Activated CD8-positive, alpha-beta memory T cell treated with anti-CD3 and anti-CD28 coated beads, Interleukin-2, amount 50 U/mL, for 4 hours (primary cell): Measurements from ENCODE around the gene TPPP2.
"Not testable (repeated sequence)": the region's sequence is repeated elsewhere in the genome, so short reads cannot be mapped to it uniquely, and the experiment has no call there.

Experiments used
- DNase-seq: peaks from one replicate; pipeline ENCODE4 v3.0.0-alpha.2; 2020

Gene TPPP2

DNA sequence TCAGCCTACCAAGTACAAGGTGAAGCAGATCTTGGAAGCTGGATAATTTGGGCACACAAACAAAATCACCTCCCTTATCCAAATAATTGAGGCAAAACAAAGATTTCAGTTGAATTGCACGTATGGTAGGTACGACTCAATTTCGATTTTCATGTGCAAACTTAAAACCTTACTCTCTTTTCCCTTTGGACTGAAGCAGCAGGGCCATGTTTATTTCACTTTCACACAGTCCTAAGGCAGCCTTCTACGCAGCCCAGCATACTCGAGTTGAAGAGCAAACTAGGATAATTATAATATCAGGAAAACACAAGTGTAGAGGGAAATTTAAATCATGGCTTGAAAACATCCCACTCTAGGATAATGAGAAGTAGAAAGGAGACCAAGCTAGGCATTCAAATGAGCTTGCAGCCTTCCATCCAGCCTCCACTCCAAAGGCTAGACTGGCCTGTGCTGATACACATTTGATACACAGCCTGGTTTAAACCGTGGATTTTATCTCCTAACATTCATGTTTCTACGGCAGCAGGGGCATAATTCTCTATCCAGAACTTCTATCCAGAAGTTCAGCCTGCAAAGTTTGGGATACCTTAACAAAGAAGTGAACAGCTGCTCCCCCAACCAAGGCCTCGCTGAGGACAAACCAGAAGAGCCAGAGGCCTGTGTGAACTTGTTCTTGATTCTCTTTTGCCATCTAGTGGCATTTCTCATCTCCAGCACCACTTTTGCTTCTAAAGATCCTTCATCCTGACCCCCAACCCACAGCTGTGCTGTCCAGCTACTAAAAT is 9.8 kb downstream of the TPPP2 start:
- DNase-seq, result no peak

DNA sequence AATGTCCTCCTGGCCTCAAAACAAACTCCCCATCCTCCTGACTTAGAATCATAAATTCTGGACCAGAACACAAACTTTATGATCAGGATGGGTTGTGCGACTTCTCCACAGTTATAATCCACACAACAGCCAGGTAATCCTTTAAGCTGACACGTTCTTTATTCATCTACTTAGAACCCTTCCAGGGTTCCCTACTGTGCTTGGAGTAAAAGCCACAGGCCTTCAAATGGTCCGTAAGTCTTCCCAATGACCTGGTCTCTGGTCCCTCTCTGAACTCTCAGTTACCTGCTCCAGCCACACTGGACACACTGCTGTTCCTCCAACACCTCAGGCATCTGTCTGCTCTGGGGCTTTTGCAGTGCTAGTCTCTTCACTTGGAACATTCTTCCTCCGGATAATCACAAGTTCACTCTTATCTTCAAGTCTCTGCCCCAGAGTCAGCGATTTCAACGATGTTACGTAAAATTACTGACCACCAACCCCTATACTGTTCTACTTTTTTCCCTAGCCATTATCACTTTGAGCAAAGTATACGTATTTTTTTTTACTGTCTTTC is 10.4 kb downstream of the TPPP2 start:
- DNase-seq, result no peak

DNA sequence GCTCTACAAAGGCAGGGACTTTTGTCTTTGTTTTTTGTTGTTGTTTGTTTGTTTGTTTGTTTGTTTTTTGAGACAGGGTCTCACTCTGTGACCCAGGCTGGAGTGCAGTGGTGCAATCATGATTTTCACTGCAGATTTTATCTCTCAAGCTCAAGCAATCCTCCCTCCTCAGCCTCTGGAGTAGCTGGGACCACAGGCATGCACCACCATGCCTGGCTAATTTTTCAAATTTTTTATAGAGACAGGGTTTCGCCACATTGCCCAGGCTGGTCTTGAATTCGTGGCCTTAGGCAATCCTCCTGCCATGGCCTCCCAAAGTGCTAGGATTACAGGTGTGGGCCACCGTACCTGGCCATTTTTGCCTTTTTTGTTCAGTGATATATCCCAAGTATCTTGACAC is 10.9 kb downstream of the TPPP2 start:
- not testable (repeated sequence) for DNase-seq

DNA sequence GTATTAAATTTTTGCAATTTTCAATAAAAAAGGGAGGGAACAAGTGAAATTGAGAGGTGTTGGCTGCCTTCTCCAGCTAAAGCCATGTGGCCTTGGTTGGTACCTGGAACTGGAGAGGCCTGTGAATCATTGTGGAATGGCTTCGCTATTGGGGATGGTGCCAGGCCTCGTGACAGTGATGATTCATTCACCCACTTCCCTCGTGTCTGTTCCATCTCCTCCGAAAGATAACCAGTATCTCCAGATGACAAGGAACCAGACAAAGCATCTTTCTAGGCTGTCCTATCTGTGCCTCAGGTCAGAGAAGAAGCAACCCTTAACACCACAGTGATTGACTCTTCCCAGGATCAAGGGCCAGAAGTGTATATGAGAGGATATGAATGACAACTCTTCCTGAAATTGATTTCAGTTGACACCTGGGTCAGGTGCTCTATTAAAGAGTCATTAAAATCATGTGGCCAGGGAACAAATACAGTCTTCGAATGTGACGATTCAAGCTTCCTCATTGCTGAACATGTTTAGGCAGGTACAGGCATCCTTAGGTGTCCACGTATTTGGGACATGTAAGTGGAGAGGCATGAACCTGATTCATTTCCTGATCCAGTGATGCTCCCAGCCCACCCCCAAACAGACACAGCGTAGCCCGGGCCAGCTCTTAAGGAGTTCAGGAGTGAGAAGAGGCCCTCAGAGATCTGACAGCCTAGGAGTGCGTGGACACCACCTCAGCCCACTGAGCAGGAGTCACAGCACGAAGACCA is 11.8 kb downstream of the TPPP2 start, which contains the start of gene RNASE7:
TSS of gene RNASE7 (plus strand) at position 687 of the 758 bp plus-strand sequence. CDS start 631 bp downstream, outside the sequence.
- DNase-seq, result no peak

DNA sequence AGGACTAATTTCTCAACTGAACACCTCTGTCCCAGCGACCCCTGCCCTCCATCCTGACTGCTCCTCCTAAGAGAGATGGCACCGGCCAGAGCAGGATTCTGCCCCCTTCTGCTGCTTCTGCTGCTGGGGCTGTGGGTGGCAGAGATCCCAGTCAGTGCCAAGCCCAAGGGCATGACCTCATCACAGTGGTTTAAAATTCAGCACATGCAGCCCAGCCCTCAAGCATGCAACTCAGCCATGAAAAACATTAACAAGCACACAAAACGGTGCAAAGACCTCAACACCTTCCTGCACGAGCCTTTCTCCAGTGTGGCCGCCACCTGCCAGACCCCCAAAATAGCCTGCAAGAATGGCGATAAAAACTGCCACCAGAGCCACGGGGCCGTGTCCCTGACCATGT is 12.9 kb downstream of the TPPP2 start:
- DNase-seq, result no peak

DNA sequence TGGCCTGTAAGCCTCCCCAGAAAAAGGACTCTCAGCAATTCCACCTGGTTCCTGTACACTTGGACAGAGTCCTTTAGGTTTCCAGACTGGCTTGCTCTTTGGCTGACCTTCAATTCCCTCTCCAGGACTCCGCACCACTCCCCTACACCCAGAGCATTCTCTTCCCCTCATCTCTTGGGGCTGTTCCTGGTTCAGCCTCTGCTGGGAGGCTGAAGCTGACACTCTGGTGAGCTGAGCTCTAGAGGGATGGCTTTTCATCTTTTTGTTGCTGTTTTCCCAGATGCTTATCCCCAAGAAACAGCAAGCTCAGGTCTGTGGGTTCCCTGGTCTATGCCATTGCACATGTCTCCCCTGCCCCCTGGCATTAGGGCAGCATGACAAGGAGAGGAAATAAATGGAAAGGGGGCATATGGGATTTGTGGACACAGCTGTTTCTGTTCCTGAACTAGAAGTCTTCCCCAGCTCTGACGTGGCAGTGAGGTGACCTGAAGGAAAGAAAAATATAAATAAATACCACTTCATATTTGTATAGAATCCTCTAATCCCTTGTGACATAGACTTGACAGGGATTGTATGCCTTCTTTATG is 13.5 kb downstream of the TPPP2 start:
- no peak for DNase-seq

DNA sequence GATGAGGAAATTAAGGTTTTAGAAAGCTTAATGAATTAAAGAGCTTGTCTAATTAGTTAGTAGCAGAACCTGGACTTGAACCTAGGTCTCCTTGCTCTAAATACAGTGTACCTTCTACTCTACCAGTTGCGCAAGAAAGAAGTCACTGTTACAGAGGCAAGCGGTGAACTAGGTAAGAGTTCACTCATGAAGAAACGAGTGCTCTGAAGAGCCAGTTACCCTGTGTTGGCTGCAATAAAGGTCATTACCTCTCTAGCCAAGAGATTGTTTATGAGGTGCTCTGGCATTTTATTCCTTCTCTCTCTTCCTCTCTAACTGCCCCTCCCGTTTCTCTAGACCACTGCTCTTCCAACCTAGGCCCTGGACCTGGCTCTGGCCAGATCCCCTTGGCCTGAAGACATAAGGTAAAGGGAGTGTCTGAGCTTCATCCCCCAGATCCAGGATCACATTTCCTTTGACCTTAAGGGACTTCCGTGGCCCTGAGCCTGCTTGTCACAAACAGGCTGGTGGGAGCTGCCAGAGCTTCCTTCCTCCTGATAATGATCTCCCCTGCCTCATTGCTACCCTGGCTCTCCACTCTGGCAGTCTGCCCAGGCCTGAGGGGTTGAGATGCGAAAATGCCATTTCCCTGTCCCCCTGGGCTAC is 14.1 kb downstream of the TPPP2 start:
- no peak for DNase-seq

DNA sequence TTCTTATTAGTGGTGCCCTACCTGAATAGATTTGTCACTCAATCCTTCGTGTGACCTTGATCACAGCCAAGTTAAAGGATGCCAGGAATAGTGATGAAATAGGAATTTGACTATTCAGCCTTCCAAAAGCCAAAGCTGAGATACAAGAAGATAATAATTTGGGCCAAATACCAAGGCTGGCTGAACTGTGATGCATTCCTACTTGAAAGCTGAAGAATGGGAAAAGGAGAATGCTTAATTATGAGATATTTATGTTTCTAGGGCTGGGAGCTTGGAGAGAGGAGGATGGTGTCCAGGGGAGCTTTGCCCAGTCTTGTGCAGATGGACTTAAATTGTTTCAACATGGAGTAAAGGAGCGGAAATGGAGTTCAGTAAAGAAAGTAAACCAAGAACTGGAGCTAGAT is 17.4 kb downstream of the TPPP2 start:
- DNase-seq, result no peak

DNA sequence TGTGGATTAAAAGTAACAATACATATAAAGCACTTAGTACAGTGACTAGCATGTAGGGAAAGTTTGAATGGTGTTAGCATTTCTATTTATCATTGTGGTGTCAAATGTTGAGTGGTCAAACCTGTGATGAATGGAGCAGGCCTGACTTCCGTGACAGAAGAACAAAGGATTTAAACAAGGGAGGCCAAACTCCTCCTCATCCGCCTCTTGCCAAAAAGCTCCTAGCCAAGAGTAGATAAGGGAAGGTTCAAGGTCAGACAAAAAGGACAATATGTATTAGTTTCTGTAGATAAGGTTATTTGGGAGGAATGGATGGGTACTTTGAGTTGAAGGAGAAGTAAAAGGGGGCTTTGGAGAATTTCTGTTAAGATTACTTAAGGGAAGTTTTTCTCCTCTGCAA is 18.6 kb downstream of the TPPP2 start:
- no peak for DNase-seq

DNA sequence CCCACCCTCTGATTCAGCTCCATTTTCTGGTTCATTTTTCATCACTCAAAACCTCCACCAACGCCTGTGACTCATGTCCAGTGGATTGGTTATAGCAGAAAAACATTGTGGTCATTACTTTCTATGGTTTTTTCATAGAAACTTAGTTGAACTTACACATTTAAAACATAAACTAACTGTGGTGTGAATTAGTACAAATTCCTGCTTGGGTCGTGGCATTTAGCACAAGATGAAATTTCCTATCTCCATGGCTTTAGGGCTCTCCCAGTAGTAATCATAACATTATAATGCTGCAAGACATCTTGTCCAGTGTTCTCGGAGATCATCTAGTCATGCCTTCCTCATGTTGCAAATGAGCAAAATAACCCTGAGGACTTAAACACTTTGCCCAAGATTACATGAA is 19.3 kb downstream of the TPPP2 start:
- no peak for DNase-seq

DNA sequence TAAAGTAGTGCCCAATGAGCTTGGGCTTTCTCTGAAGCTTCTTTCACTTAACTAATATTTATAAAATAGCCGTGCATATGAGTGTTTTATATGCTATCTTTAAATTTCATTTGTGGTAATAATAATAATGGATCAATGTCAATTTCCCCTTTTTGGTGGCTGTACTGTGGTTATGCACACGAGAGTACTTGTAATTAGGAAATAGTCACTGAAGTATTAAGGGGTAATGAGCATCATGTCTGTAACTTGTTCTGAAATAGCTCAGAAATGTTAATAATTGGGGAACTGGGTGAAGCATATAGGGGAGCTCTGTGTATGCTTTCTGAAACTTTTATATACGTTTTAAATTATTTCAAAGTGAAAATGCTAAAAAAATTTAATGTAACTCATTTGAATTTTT is 20.6 kb downstream of the TPPP2 start:
- no peak for DNase-seq

DNA sequence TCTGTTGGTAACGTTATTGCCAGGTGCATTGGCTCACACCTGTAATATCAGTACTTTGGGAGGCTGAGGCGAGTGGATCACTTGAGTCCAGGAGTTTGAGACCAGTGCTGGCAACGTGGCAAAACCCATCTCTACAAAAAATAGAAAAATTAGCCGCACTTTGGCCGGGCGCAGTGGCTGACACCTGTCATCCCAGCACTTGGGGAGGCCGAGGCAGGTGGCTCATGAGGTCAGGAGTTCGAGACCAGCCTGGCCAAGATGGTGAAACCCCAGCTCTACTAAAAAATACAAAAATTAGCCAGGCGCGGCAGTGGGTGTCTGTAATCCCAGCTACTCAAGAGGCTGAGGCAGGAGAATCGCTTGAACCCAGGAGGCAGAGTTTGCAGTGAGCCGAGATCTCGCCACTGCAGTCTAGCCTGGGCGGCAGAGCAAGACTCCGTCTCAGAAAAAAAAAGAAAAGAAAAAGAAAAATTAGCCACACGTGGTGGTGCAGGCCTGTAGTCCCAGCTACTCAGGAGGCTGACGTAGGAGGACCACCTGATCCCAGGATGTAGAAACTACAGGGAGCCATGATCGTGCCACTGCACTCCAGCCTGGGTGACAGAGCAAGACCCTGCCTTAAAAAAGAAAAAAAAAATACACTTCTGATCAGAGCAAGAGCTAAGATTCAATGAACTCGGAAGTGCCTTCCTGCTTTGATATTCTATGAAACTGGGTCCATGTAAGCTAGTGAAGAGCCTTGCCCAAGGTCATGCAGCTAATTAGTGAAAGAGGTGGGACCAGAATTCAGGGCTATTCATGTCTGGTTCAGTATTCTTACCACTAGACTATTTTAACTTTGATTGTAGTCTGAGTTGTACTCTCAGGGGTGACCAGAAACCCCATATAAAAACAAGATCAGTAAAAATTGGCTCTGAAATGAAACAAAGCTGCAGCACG is 23.4 kb downstream of the TPPP2 start:
- DNase-seq, result no peak

DNA sequence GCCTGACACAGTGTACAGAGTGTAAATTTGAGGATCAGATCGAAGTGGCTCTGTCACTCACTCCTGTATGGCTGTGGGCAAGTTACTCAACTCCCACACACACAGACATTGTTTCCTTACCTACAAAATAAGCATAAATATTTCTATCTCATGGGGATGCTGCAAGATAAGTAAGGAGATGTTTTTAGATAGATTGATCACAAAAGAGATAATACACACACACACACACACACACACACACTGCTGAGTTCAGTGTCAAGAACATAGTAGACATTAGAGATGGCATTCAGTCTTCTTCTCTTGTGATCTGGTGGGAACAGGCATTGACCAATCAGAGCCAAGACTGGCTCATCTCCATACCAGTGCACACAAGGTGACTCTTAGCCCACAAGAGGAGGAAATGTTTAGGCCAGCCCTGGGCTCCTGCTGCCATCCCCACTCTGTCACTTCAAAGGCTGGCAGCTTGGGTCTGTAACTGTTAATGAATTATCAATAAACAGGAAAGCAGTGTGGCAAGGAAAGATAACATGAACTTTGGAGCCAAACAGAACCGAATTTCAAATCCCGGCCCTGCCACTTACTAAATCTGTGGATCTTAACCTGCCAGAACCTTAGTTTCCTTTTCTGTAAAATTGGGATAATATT is 24.2 kb downstream of the TPPP2 start:
- DNase-seq, result no peak

DNA sequence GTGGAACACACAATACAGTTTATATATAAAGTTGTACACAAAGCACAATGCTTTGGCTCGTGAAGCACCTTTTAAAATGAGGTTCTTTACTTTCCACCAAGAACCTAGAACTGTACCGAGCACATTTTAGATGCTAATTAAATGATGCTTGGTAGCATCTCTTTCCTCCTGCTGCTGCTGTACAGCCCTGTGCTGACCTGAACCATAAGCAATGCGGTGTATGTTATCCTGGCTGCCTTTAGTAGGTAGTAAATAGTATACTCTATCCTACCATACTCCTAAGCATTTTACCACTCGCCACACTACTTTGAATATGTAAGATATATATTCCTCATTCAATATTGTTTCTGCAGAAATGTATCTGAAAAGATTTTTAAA is 24.7 kb downstream of the TPPP2 start:
- DNase-seq, result no peak

DNA sequence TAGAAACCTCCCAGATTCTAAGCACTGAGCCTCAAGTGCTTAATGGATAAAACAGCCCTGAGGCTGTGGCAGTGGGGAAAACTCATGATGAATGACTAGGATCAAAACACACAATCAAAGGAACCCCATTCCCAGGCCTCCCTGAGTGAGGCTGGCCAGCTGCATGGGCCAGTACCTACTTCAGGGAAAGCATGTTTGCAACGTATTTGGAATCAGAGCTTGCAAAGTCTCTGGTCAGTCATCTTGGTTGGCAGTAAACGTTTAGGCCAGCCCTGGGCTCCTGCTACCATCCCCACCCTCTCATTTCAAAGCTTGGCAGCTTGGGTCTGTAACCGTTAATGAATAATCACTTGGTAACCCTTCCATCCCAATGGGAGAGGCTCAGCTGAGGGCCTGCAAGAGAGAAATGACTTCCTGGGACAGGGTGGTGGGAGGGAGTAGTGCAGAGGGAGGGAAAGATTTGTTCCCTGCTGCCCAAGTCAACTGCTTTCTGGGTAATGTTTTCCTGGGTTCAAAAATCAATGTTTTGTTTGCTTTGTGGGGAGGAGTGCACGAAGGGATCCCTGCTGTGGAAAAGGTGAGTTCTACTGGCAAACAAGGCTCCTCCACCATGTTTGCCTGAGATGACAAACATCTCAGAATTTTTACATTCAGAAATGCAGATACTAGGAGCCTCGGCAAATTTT is 25.6 kb downstream of the TPPP2 start:
- DNase-seq, result no peak

DNA sequence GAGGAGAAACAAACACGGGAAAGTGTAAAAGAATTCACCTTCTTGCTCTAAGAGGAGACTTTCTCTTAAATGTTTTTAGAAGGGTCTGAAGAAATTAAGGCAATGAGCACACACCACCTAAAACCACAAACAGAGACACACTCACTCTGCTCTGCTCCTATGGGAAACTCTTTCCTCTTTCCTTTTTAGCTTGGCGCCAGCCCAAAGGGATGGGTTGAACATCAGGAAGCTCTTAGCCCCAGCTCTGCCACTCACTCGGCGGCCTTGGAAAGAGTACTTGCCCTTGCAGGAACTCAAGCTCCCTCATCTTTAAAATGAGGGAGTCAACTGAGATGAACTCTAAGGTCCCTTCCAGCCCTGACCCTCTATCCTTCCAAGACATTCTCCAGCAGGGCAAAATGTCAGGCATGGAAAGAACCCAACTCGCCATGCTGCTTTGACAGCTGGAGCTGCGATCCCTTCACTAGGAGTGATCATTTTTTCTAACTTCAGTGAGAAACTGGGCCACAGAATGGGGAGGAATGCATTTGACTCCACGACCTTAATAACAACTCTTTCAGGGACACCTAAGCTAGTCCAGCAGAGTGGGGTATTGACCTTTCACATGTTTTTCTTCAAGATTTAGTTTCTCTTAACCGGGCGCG is 26.6 kb downstream of the TPPP2 start:
- DNase-seq, result no peak

DNA sequence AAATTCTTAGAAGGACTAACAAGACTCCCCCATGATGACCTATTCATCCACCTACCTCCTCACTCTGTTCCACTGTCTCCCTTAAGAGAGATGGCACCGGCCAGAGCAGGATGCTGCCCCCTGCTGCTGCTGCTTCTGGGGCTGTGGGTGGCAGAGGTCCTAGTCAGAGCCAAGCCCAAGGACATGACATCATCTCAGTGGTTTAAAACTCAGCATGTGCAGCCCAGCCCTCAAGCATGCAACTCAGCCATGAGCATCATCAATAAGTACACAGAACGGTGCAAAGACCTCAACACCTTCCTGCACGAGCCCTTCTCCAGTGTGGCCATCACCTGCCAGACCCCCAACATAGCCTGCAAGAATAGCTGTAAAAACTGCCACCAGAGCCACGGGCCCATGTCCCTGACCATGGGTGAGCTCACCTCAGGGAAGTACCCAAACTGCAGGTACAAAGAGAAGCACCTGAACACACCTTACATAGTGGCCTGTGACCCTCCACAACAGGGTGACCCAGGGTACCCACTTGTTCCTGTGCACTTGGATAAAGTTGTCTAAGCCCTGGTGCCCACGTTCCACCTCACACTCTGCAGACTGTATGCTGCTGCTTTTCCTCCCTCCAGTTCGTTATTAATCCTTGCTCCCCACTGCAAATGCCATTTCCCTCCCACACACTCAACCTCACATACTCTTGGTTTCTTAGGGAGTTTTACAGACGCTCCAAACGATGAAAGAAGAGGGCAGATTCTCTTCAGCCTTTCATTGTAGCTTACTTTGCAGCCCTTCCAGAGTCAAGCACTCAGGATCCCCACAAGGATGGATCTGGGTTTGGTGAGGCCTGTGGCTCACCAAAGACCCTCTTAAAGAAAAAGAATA is 28.0 kb downstream of the TPPP2 start, which contains the start of gene RNASE8:
TSS of gene RNASE8 (plus strand) at position 20 of the 873 bp plus-strand sequence. CDS start at position 91, 71 bp downstream.
- no peak for DNase-seq

DNA sequence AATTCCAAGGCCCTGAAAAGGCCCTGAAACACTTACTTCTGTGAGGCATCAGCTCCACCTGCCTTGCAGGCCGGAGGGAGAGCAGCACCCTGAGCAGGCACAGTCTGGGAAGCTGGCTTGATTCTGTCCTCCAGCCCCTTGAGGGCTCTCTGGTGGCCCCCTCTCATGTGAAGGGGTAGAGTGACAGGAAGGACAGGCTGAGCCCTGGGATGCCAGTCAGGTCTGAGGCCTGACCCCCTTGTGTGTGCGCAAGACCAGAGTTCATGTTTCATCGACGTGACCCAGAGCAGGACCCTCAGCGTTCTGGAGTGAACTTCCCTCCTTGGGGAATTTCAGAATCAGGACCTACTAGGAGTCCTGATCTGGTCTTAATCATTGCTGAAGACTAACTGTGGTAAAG is 28.9 kb downstream of the TPPP2 start:
- no peak for DNase-seq
